Breast epithelium (tissue), 4 donors: ENCODE data around the gene CCDC187. TPM values are rescaled to one million over a fixed set of nuclear protein-coding genes. Genes with fewer than 3 reads are reported as not detected.

Experiments used
- DNase-seq, 2 donors: peaks; one replicate each; pipeline ENCODE4 v3.0.0-alpha.2; 2019; ENCODE audit warnings: low spot score in 2 of 2
- H3K27ac ChIP-seq, 2 donors: fragments of 200-600 bp; sonication (generic) in 1 of 2; one replicate each; pipeline ENCODE4 v1.5.1; 2016 to 2019; ENCODE audit warnings: mild to moderate bottlenecking in 1 of 2
- H3K27me3 ChIP-seq, 2 donors: fragments of 200-600 bp; sonication (generic) in 1 of 2; one replicate each; pipeline versions ENCODE4 v1.5.1 to v1.6.0; 2017 to 2019; ENCODE audit warnings: control low read depth in 1 of 2, mild to moderate bottlenecking in 1 of 2
- H3K36me3 ChIP-seq: fragments of 200-600 bp; one replicate; pipeline ENCODE4 v1.5.1; 2019
- H3K4me1 ChIP-seq, 2 donors: fragments of 200-600 bp; sonication (generic); one replicate each; pipeline ENCODE4 v1.5.1; 2016 to 2019; ENCODE audit warnings: control low read depth in 1 of 2
- H3K4me3 ChIP-seq, 3 donors: fragments of 200-600 bp; sonication (generic); 1 replicate in 2 of 3; 2 replicates in 1 of 3; pipeline ENCODE4 v1.5.1; 2016 to 2019; ENCODE audit warnings: mild to moderate bottlenecking in 3 of 3, moderate library complexity in 2 of 3
- H3K9me3 ChIP-seq, 2 donors: fragments of 200-600 bp; sonication (generic) in 1 of 2; one replicate each; pipeline ENCODE4 v1.5.1; 2016 to 2019; ENCODE audit warnings: control low read depth in 1 of 2
- CTCF ChIP-seq, 3 donors: fragments of 450-650 bp; IDR thresholded peaks; one replicate each; pipeline ENCODE4 v1.5.1; 2016 to 2017; ENCODE audit warnings: antibody characterized with exemption in 3 of 3, mild to moderate bottlenecking in 3 of 3, moderate library complexity in 3 of 3
- POLR2A ChIP-seq: fragments of 450-650 bp; IDR thresholded peaks from one replicate; pipeline ENCODE4 v1.6.1; 2016; ENCODE audit warnings: antibody characterized with exemption, mild to moderate bottlenecking, moderate library complexity
- POLR2AphosphoS5 ChIP-seq, 3 donors: sonication (generic); formaldehyde crosslinking; IDR thresholded peaks; one replicate each; pipeline ENCODE4 v1.6.1; 2017; ENCODE audit warnings: antibody characterized with exemption in 3 of 3
- intact Hi-C: fragments of 100-400 bp; cut with DNase I; formaldehyde crosslinking; loops from one replicate; pipeline ENCODE4 v1.15.1; 2023; ENCODE audit warnings: low total_unique reads
- total RNA-seq, 3 donors: library from RNA; depleted of rRNA; stranded (reverse); fragments of >200 nt; gene quantifications; one replicate each; pipeline ENCODE4 v1.1.0, GENCODE V29; 2016

The CCDC187 gene
- total RNA-seq, 3 donors from 2014 or later: not detected

- H3K4me1 ChIP-seq: no peaks in the 10 kb centered on the region
Observed at GRCh38 chr9:136318776-136319241, 14.9 kb upstream of the CCDC187 start.

GRCh38 chr9:136318111-136318775 lies 14.3 kb upstream of the CCDC187 start:
- TF ChIP-seq CTCF (IDR thresholded peaks at IDR 0.05): no peak
- TF ChIP-seq POLR2A: no peak
- H3K36me3 ChIP-seq: no peaks in the 10 kb centered on the region
- intact Hi-C loops: no loop called here
- no peak overlapping the region for H3K4me3 ChIP-seq
- H3K9me3 ChIP-seq: peaks cover 7% of the 10 kb centered on the region in 2 donors
- no peaks in the 10 kb centered on the region for H3K4me1 ChIP-seq
- no peak for DNase-seq
- H3K27me3 ChIP-seq: no peaks in the 10 kb centered on the region
- no peak overlapping the region for H3K27ac ChIP-seq

More at GRCh38 chr9:136318776-136319241, 14.9 kb upstream of the CCDC187 start:
- TF ChIP-seq POLR2AphosphoS5 (IDR thresholded peaks at IDR 0.05) (no peak), CTCF (IDR thresholded peaks at IDR 0.05) (no peak), POLR2A (no peak)
- Histone ChIP-seq H3K4me3 (no peak overlapping the region), H3K9me3 (peaks cover 7% of the 10 kb centered on the region in 2 donors), H3K36me3 (no peaks in the 10 kb centered on the region), H3K27ac (no peak overlapping the region), H3K27me3 (no peaks in the 10 kb centered on the region)
- intact Hi-C loops: no loop called here
- DNase-seq: no peak

- H3K36me3 ChIP-seq: no peaks in the 10 kb centered on the region
- no peak overlapping the region for H3K27ac ChIP-seq
- H3K4me3 ChIP-seq: no peak overlapping the region
- intact Hi-C loops: no loop called here
- H3K4me1 ChIP-seq: no peaks in the 10 kb centered on the region
- peaks cover 7% of the 10 kb centered on the region in 2 donors for H3K9me3 ChIP-seq
- no peaks in the 10 kb centered on the region for H3K27me3 ChIP-seq
- DNase-seq: no peak
- TF ChIP-seq POLR2AphosphoS5 (IDR thresholded peaks at IDR 0.05) (no peak), POLR2A (no peak), CTCF (IDR thresholded peaks at IDR 0.05) (no peak)
Observed at GRCh38 chr9:136317695-136318094, 13.8 kb upstream of the CCDC187 start.

GRCh38 chr9:136316896-136317676 lies 13.2 kb upstream of the CCDC187 start:
- Histone ChIP-seq H3K27me3 (no peaks in the 10 kb centered on the region), H3K4me3 (no peak overlapping the region), H3K9me3 (peaks cover 7% of the 10 kb centered on the region in 2 donors), H3K4me1 (no peaks in the 10 kb centered on the region), H3K27ac (no peak overlapping the region), H3K36me3 (no peaks in the 10 kb centered on the region)
- DNase-seq: no peak
- intact Hi-C loops: no loop called here
- TF ChIP-seq POLR2AphosphoS5 (IDR thresholded peaks at IDR 0.05): no peak
- no peak for TF ChIP-seq POLR2A
- no peak for TF ChIP-seq CTCF (IDR thresholded peaks at IDR 0.05)

- Histone ChIP-seq H3K4me1 (no peaks in the 10 kb centered on the region), H3K9me3 (peaks cover 7% of the 10 kb centered on the region in 2 donors), H3K4me3 (no peak overlapping the region), H3K27ac (no peak overlapping the region), H3K36me3 (no peaks in the 10 kb centered on the region), H3K27me3 (peaks cover 1 to 3% of the 10 kb centered on the region in 2 donors)
- no peak for TF ChIP-seq POLR2AphosphoS5 (IDR thresholded peaks at IDR 0.05)
- no peak for TF ChIP-seq CTCF (IDR thresholded peaks at IDR 0.05)
- no peak for TF ChIP-seq POLR2A
- no peak for DNase-seq
- intact Hi-C loops: no loop called here
Observed at GRCh38 chr9:136316271-136316751, 12.4 kb upstream of the CCDC187 start.
